Astrocyte of the spinal cord (primary cell): ENCODE measurements around the gene BAZ2B.

Source experiments
- DNase-seq: peaks from one replicate; pipeline ENCODE4 v3.0.0; 2011; ENCODE audit warnings: low read depth, low spot score
- H3K4me3 ChIP-seq: 2 replicates; pipeline ENCODE4 v1.5.1; 2011; ENCODE audit warnings: low read depth, mild to moderate bottlenecking, low read length, moderate library complexity
- in situ Hi-C: cut with HindIII; loops from 2 replicates; pipeline ENCODE4 v1.10.0; 2017; ENCODE audit warnings: low sequenced_read_pairs
- TF ChIP-seq, protein P1 (sequence below): IDR thresholded peaks from 2 replicates; pipeline ENCODE4 v1.5.1; 2012; ENCODE audit warnings: low read depth, mild to moderate bottlenecking, low read length, inconsistent platforms

The BAZ2B gene

DNA sequence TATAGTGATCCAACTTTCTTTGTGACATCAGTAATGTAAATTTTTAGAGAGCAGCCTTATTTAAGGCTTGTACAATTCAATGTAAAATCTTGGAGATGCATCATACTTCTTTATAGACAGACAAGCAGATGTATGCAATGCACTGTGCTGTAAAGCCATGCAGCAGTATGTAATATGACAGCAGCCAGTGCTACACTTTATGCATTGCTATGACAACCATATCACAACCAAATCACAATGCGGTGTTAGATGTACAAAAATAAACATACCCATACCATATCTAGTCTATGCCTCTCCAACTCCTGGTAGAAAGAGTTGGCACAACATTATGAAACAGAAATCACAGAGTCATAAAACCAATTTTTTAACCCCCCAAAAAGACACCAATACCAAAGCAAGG is 219.5 kb downstream of the BAZ2B start:
- no peak for DNase-seq
- in situ Hi-C loops = no loop called here
- no peak overlapping the region for H3K4me3 ChIP-seq
- TF ChIP-seq, protein P1, sequence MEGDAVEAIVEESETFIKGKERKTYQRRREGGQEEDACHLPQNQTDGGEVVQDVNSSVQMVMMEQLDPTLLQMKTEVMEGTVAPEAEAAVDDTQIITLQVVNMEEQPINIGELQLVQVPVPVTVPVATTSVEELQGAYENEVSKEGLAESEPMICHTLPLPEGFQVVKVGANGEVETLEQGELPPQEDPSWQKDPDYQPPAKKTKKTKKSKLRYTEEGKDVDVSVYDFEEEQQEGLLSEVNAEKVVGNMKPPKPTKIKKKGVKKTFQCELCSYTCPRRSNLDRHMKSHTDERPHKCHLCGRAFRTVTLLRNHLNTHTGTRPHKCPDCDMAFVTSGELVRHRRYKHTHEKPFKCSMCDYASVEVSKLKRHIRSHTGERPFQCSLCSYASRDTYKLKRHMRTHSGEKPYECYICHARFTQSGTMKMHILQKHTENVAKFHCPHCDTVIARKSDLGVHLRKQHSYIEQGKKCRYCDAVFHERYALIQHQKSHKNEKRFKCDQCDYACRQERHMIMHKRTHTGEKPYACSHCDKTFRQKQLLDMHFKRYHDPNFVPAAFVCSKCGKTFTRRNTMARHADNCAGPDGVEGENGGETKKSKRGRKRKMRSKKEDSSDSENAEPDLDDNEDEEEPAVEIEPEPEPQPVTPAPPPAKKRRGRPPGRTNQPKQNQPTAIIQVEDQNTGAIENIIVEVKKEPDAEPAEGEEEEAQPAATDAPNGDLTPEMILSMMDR = no peak

DNA sequence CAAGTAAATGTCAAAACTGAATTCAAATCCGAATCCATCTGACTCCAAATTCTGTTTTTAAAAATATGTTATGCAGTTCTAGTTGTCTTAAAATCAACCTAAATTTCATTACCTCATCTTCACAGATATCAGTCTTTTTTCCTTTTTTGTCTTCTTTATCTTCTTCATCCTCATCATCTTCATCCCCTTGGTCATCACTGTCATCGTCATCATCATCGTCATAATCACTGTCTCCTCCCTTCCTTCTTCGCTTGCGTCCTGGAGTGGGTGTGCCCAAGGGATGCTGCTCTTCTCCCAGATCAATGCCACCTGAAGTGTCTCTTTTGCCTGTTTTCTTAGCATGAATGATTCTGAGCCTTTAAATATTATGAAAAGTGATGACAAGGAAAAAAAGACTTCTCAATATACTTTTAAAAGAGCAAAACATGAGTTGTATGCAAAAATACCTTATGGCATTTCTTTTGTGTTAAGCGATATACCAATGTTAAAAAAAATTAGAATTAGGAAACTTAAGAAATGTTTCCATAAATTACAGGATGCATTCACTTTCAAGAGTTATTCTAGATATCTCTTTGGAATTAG is 233.8 kb downstream of the BAZ2B start:
- TF ChIP-seq, protein P1 = no peak
- in situ Hi-C loops = no loop called here
- DNase-seq = no peak
- H3K4me3 ChIP-seq = no peak overlapping the region

DNA sequence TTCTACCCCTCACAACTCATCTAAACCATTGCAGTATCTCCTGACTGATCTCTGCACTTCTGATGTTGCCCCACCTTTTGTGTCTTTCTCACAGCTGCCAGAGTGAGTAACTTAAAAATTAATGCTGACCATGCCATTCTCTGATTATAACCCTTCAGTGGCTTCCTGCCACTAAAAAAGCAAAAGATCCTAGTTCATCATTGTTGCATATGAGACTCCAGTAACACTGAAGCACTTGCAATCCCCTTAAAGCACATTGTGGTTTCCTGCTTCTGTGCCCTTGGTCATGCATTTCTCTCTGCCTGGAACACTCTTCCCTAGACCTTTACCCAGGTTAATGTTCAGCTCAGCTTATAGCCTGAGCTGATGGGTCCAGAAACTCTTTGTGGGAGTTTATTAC is 234.8 kb downstream of the BAZ2B start:
- DNase-seq = peak; percentile 5
- TF ChIP-seq, protein P1 = no peak
- no peak overlapping the region for H3K4me3 ChIP-seq
- in situ Hi-C loops = no loop called here

DNA sequence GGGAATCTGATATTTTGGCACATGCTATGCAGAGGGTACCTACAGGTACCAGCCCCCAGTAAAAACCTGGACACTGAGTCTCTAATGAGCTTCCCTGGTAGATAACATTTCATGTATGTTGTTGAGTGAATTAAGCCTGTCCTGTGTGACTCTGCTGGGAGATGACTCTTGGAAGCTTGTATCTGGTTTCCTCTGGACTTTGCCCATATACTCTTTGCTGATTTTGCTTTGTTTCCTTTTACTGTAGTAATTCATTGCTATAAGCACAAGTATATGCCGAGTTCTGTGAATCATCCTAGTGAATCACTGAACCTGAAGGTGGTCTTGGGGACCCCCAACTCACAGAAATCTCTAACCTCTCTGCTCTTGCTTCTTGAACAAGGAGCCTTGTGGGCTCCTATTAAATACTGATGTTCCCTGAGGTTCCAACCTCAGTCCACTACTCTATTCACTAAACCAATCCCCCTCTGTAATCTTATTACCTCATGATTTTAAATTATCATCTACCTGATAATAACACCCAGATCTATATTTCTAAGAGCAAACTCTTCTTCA is 235.6 kb downstream of the BAZ2B start:
- in situ Hi-C loops = no loop called here
- no peak for DNase-seq
- TF ChIP-seq, protein P1 = no peak
- no peak overlapping the region for H3K4me3 ChIP-seq

DNA sequence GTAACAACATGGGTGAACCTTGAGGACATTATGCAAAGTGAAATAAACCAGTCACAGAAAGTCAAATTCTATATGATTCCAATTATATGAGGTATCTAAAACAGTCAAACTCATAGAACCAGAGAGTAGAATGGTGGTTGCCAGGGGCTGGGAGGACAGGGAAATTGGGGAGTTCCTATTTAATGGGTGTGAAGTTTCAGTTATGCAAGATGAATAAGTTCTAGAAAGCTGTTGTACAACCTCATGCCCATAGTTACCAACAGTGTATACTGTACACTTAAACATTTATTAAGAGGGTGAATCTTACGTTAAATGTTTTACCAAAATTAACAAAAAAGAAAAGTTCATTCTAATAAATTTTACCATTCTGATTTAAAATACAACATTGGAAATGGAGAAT is 237.2 kb downstream of the BAZ2B start:
- no peak overlapping the region for H3K4me3 ChIP-seq
- in situ Hi-C loops = no loop called here
- TF ChIP-seq, protein P1 = no peak
- DNase-seq = no peak

DNA sequence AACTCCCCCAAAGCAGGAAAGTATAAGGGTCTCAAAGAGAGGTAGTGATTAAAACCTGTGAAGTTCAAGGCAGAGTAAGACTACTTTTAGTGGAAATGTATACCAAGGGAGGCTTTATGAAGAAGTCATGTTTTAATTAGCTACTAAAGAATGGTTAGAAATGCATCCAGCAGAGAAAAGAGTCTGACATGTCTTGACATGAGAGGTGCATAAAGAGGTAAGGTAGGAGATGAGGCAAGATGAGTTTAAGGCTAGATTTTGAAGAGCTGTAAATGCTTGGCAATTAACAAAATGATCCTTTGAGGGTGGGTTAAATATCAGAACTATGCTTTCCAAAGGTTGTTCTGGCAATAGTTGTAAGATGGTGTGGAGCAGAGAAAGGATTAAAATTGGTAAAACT is 241.1 kb downstream of the BAZ2B start:
- TF ChIP-seq, protein P1 = no peak
- DNase-seq = no peak
- H3K4me3 ChIP-seq = no peak overlapping the region
- in situ Hi-C loops = no loop called here

DNA sequence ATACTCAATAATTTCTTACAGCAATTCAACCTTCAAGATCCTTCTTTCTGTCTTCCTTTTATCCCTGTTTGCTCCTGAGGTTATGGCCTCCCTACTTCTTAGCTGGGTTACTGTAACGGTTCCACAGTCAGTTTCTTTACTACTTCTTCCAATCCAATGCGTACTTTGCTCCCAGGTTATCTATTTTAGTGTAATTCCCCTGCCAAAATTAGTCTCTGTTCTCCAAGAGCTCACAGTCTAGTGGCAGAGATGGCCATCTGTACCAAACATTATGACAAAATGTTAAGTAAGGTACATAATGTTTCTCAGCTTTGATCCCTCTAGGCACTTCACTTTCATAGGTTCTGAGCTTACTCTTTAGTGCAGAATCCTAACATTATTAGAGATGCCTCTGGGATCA is 244.8 kb downstream of the BAZ2B start:
- in situ Hi-C loops = no loop called here
- no peak for DNase-seq
- no peak overlapping the region for H3K4me3 ChIP-seq
- TF ChIP-seq, protein P1 = no peak
